Esophagus squamous epithelium (tissue), 5 donors: ENCODE results near the gene TULP3. TPM values are rescaled to one million over a fixed set of nuclear protein-coding genes. Genes with fewer than 3 reads are reported as not detected.

Experiments used
- DNase-seq: peaks from one replicate; lab custom pipeline; 2025; lab: John Stamatoyannopoulos, UW
- H3K27ac ChIP-seq, 4 donors: fragments of 200-600 bp; sonication (generic); one replicate each; pipeline ENCODE4 v1.5.1; 2016 to 2019; ENCODE audit warnings: mild to moderate bottlenecking in 1 of 4
- H3K27me3 ChIP-seq, 4 donors: fragments of 200-600 bp; sonication (generic); 1 replicate in 3 of 4; 2 replicates in 1 of 4; pipeline versions ENCODE4 v1.5.1 to v1.6.0; 2017 to 2021; ENCODE audit warnings: antibody characterized with exemption in 1 of 4
- H3K36me3 ChIP-seq, 3 donors: fragments of 200-600 bp; sonication (generic); one replicate each; pipeline ENCODE4 v1.5.1; 2016 to 2019
- H3K4me1 ChIP-seq, 3 donors: fragments of 200-600 bp; sonication (generic); one replicate each; pipeline ENCODE4 v1.5.1; 2017 to 2019
- H3K4me3 ChIP-seq, 4 donors: fragments of 200-600 bp; sonication (generic); 1 replicate in 3 of 4; 2 replicates in 1 of 4; pipeline ENCODE4 v1.5.1; 2016 to 2019; ENCODE audit warnings: mild to moderate bottlenecking in 2 of 4, moderate library complexity in 1 of 4
- H3K9me3 ChIP-seq, 3 donors: fragments of 200-600 bp; sonication (generic); one replicate each; pipeline ENCODE4 v1.5.1; 2016 to 2019
- POLR2A ChIP-seq, 4 donors: fragments of 450-650 bp; IDR thresholded peaks; one replicate each; pipeline ENCODE4 v1.6.1; 2017; ENCODE audit warnings: antibody characterized with exemption in 4 of 4, mild to moderate bottlenecking in 4 of 4, moderate library complexity in 3 of 4
- WGBS, 2 donors: methylation state at CpG; one replicate each; pipeline ENCODE4 v1.1.5; 2018; 5-methylcytosine and 5-hydroxymethylcytosine counted together
- intact Hi-C: fragments of 100-400 bp; cut with DNase I; formaldehyde crosslinking; loops from one replicate; pipeline ENCODE4 v1.15.0; 2022
- total RNA-seq, 4 donors: library from RNA; depleted of rRNA; stranded (reverse); fragments of >200 nt; gene quantifications; one replicate each; pipeline ENCODE4 v1.1.0, GENCODE V29; 2016
- TF ChIP-seq, protein P1 (sequence below), 6 experiments: fragments of 450-650 bp in 4 of 6; fragments of 200-600 bp in 2 of 6; sonication (generic) in 2 of 6; IDR thresholded peaks; one replicate each; pipeline ENCODE4 v1.5.1; 2016 to 2019; ENCODE audit warnings: antibody characterized with exemption in 6 of 6, mild to moderate bottlenecking in 4 of 6, moderate library complexity in 4 of 6
- donor health status: DM: yes; HTN: yes; CAD: no.

Gene TULP3
- total RNA-seq, 4 donors from 2014 or later = 13.1 to 26.1 (median 19.8) TPM

- Histone ChIP-seq H3K27me3 (no peaks in the 10 kb centered on the region), H3K36me3 (peaks cover 0 to 72% (median 0%) of the 10 kb centered on the region in 3 donors), H3K4me1 (peaks cover 0 to 27% (median 0%) of the 10 kb centered on the region in 3 donors), H3K27ac (no peak overlapping the region), H3K9me3 (no peaks in the 10 kb centered on the region), H3K4me3 (no peak overlapping the region)
- DNase-seq = no peak
- TF ChIP-seq, protein P1, sequence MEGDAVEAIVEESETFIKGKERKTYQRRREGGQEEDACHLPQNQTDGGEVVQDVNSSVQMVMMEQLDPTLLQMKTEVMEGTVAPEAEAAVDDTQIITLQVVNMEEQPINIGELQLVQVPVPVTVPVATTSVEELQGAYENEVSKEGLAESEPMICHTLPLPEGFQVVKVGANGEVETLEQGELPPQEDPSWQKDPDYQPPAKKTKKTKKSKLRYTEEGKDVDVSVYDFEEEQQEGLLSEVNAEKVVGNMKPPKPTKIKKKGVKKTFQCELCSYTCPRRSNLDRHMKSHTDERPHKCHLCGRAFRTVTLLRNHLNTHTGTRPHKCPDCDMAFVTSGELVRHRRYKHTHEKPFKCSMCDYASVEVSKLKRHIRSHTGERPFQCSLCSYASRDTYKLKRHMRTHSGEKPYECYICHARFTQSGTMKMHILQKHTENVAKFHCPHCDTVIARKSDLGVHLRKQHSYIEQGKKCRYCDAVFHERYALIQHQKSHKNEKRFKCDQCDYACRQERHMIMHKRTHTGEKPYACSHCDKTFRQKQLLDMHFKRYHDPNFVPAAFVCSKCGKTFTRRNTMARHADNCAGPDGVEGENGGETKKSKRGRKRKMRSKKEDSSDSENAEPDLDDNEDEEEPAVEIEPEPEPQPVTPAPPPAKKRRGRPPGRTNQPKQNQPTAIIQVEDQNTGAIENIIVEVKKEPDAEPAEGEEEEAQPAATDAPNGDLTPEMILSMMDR (IDR thresholded peaks at IDR 0.05) = no peak
- TF ChIP-seq POLR2A (IDR thresholded peaks at IDR 0.05) = no peak
- WGBS, 2 donors = 94 to 97% methylated on average over 2 to 3 of the region's 3 CpGs
- intact Hi-C loops = no loop called here
Observed at GRCh38 chr12:2912216-2912575, 21.5 kb downstream of the TULP3 start.

GRCh38 chr12:2919249-2919648 is 28.6 kb downstream of the TULP3 start:
- Histone ChIP-seq H3K4me3 (no peak overlapping the region), H3K27me3 (no peaks in the 10 kb centered on the region), H3K36me3 (peaks cover 5 to 92% (median 17%) of the 10 kb centered on the region in 3 donors), H3K9me3 (no peaks in the 10 kb centered on the region), H3K27ac (no peak overlapping the region), H3K4me1 (no peaks in the 10 kb centered on the region)
- TF ChIP-seq, protein P1 (IDR thresholded peaks at IDR 0.05) = no peak
- TF ChIP-seq POLR2A (IDR thresholded peaks at IDR 0.05) = no peak
- WGBS, 2 donors = 71 to 82% methylated on average over 2 of the region's 2 CpGs
- intact Hi-C loops = no loop called here
- no peak for DNase-seq

GRCh38 chr12:2922329-2922728 is 31.6 kb downstream of the TULP3 start:
- 89 to 100% methylated on average over 2 of the region's 2 CpGs for WGBS, 2 donors
- Histone ChIP-seq H3K27me3 (no peaks in the 10 kb centered on the region), H3K36me3 (peaks cover 5 to 91% (median 17%) of the 10 kb centered on the region in 3 donors), H3K4me3 (no peak overlapping the region), H3K9me3 (no peaks in the 10 kb centered on the region), H3K4me1 (peaks cover 0 to 16% (median 4%) of the 10 kb centered on the region in 3 donors), H3K27ac (no peak overlapping the region)
- no peak for TF ChIP-seq POLR2A (IDR thresholded peaks at IDR 0.05)
- no peak for DNase-seq
- intact Hi-C loops = no loop called here

DNA sequence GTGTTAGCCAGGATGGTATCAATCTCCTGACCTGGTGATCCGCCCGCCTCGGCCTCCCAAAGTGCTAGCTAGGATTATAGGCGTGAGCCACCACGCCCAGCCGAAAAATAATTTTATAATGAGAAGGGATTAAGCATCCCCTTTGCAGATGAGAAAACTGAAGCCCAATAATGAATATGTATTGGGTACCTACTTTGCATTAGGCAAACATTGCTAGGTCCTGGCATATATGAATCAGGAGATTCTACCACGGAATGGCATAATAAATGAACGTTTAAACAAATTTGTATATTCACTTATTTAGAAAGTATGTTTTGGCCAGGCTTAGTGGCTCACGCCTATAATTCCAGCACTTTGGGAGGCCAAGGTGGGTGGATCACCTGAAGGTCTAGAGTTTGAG is 32.4 kb downstream of the TULP3 start:
- no peak overlapping the region for H3K4me3 ChIP-seq
- 96 to 98% methylated on average over 8 to 9 of the region's 9 CpGs for WGBS, 2 donors
- no peaks in the 10 kb centered on the region for H3K9me3 ChIP-seq
- intact Hi-C loops = no loop called here
- H3K27ac ChIP-seq = no peak overlapping the region
- H3K4me1 ChIP-seq = peaks cover 0 to 16% (median 4%) of the 10 kb centered on the region in 3 donors
- H3K36me3 ChIP-seq = peaks cover 5 to 91% (median 23%) of the 10 kb centered on the region in 3 donors
- TF ChIP-seq, protein P1 (IDR thresholded peaks at IDR 0.05) = no peak
- no peak for TF ChIP-seq POLR2A (IDR thresholded peaks at IDR 0.05)
- no peak for DNase-seq
- H3K27me3 ChIP-seq = no peaks in the 10 kb centered on the region

DNA sequence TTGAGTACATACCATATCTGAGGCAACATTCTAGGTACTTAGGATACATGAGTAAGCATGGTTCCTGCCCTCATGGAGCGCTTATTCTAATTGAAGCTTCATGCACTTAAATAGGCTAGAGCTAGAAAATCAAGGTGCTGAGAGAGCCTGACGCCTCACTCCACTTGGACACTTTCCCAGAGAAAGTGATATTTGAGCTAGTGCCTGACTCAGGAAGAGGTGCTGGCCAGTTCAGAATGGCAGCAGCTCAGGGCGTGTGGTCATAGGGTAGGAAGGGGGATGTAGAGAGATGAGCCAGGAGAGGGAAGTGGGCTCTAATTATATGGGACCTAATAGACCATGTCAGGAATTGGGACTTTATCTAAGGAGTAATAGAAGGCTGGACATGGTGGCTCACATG is 33.3 kb downstream of the TULP3 start:
- no peak for DNase-seq
- H3K27ac ChIP-seq = no peak overlapping the region
- TF ChIP-seq, protein P1 (IDR thresholded peaks at IDR 0.05) = no peak
- no peak for TF ChIP-seq POLR2A (IDR thresholded peaks at IDR 0.05)
- no peak overlapping the region for H3K4me3 ChIP-seq
- peaks cover 5 to 91% (median 23%) of the 10 kb centered on the region in 3 donors for H3K36me3 ChIP-seq
- H3K9me3 ChIP-seq = no peaks in the 10 kb centered on the region
- H3K27me3 ChIP-seq = no peaks in the 10 kb centered on the region
- WGBS, 2 donors = 79 to 86% methylated on average over 3 of the region's 3 CpGs
- intact Hi-C loops = no loop called here
- H3K4me1 ChIP-seq = peaks cover 0 to 16% (median 4%) of the 10 kb centered on the region in 3 donors
